Measurements from ENCODE around the gene ITFG2.

- TF ChIP-seq BHLHE40 (IDR thresholded peaks at IDR 0.05; ENCODE audit: borderline replicate concordance in 1 of 2, low read depth in 2 of 2, low read length in 1 of 2) (peak; percentile 98 to 99), CTCF (IDR thresholded peaks at IDR 0.05 in 2 of 3, conservative IDR thresholded peaks at IDR 0.05 in 1 of 3; ENCODE audit: control insufficient read depth in 2 of 3, extremely low read depth in 1 of 3, insufficient read depth in 1 of 3, low read depth in 3 of 3, low read length in 3 of 3) (no peak), JUNB (IDR thresholded peaks at IDR 0.05) (no peak; the same call in 1 of the 2 replicates), RCOR1 (conservative IDR thresholded peaks at IDR 0.05; ENCODE audit: low read depth, low read length) (0 out of 2 replicates have a peak, but pooled peaks have one; percentile 82), HDAC6 (IDR thresholded peaks at IDR 0.05; ENCODE audit: unreplicated experiment) (peak; percentile 65), SMC3 (IDR thresholded peaks at IDR 0.05; ENCODE audit: borderline replicate concordance, low read length) (no peak), POLR2AphosphoS2 (IDR thresholded peaks at IDR 0.05; ENCODE audit: low read depth, low read length) (peak; percentile 97)
Observed at GRCh38 chr12:2812290-2813213, at the start of gene ITFG2.

Data from GM12878 (cell line).